ENCODE results near the gene FMNL1. TPM values are rescaled to one million over a fixed set of nuclear protein-coding genes. Genes with fewer than 3 reads are reported as not detected.

The FMNL1 gene
- total and polyA plus RNA-seq, 2 experiments from 2014 or later, result 1.4 to 4.2 TPM

GRCh38 chr17:45277216-45277849, 55.6 kb downstream of the FMNL1 start:
- Histone ChIP-seq H3F3A (ENCODE audit: insufficient read depth) (peaks cover 15% of the 10 kb centered on the region; the same call in 1 of the 2 replicates), H4K20me1 (ENCODE audit: insufficient read depth) (no peaks in the 10 kb centered on the region), H3K9ac (no peak overlapping the region), H3K9me2 (ENCODE audit: insufficient read depth) (no peaks in the 10 kb centered on the region), H3K79me2 (ENCODE audit: insufficient read depth) (no peaks in the 10 kb centered on the region), H3K4me2 (ENCODE audit: unreplicated experiment) (no peak overlapping the region), H3K27ac (no peak overlapping the region), H3K4me3 (no peak overlapping the region), H3K27me3 (replicated peaks; ENCODE audit: insufficient read depth) (no peaks in the 10 kb centered on the region), H2AFZ (no peak overlapping the region), H3K36me3 (ENCODE audit: low read depth) (peaks cover 36% of the 10 kb centered on the region), H3K9me3 (ENCODE audit: low read depth) (no peaks in the 10 kb centered on the region), H3K4me1 (ENCODE audit: insufficient read depth) (peaks cover 3% of the 10 kb centered on the region; the same call in 1 of the 2 replicates)
- DNase-seq, result peak; percentile 92
- TF ChIP-seq EZH2 (IDR thresholded peaks at IDR 0.05; ENCODE audit: insufficient read depth, poor library complexity, severe bottlenecking), result no peak
- in situ Hi-C loops (cut with MboI), result loop anchor here (10.0 kb wide), 1 partner anchor 107 kb away; no protein-coding TSS in a partner anchor
- WGBS, 2 experiments (ENCODE audit: low coverage in 1 of 2, low lambda C conversion rate in 2 of 2, missing lambda C conversion rate in 2 of 2), result 54 to 57% methylated on average over 16 of the region's 16 CpGs

- in situ Hi-C loops (cut with MboI), result loop anchor here (10.0 kb wide), 1 partner anchor 107 kb away; no protein-coding TSS in a partner anchor
- no peaks in the 10 kb centered on the region for H4K20me1 ChIP-seq (ENCODE audit: insufficient read depth)
- no peaks in the 10 kb centered on the region for H3K27me3 ChIP-seq (replicated peaks; ENCODE audit: insufficient read depth)
- peaks cover 3% of the 10 kb centered on the region; the same call in 1 of the 2 replicates for H3K4me1 ChIP-seq (ENCODE audit: insufficient read depth)
- WGBS, 2 experiments (ENCODE audit: low coverage in 1 of 2, low lambda C conversion rate in 2 of 2, missing lambda C conversion rate in 2 of 2), result 52 to 57% methylated on average over 7 of the region's 7 CpGs
- TF ChIP-seq EZH2 (IDR thresholded peaks at IDR 0.05; ENCODE audit: insufficient read depth, poor library complexity, severe bottlenecking) (no peak), EZH2phosphoT487 (IDR thresholded peaks at IDR 0.05; ENCODE audit: insufficient read depth, low read depth) (no peak)
- H3K9me2 ChIP-seq (ENCODE audit: insufficient read depth), result no peaks in the 10 kb centered on the region
- no peak overlapping the region for H2AFZ ChIP-seq
- H3K9me3 ChIP-seq (ENCODE audit: low read depth), result no peaks in the 10 kb centered on the region
- no peak overlapping the region for H3K4me2 ChIP-seq (ENCODE audit: unreplicated experiment)
- no peak overlapping the region for H3K27ac ChIP-seq
- no peak overlapping the region for H3K4me3 ChIP-seq
- no peaks in the 10 kb centered on the region for H3K79me2 ChIP-seq (ENCODE audit: insufficient read depth)
- DNase-seq, result peak; percentile 43
- H3K36me3 ChIP-seq (ENCODE audit: low read depth), result peaks cover 34% of the 10 kb centered on the region
- no peak overlapping the region for H3K9ac ChIP-seq
- peaks cover 15% of the 10 kb centered on the region; the same call in 1 of the 2 replicates for H3F3A ChIP-seq (ENCODE audit: insufficient read depth)
These were observed 56.3 kb downstream of the FMNL1 start for GRCh38 chr17:45277992-45278391.

- H3K36me3 ChIP-seq (ENCODE audit: low read depth), result peaks cover 41% of the 10 kb centered on the region; the same call in 1 of the 2 replicates
- TF ChIP-seq EZH2phosphoT487 (IDR thresholded peaks at IDR 0.05; ENCODE audit: insufficient read depth, low read depth) (no peak), EZH2 (IDR thresholded peaks at IDR 0.05; ENCODE audit: insufficient read depth, poor library complexity, severe bottlenecking) (no peak)
- no peaks in the 10 kb centered on the region for H3K9me2 ChIP-seq (ENCODE audit: insufficient read depth)
- 29 to 43% methylated on average over 3 of the region's 3 CpGs for WGBS, 2 experiments (ENCODE audit: low coverage in 1 of 2, low lambda C conversion rate in 2 of 2, missing lambda C conversion rate in 2 of 2)
- no peak overlapping the region for H3K27ac ChIP-seq
- H3K9me3 ChIP-seq (ENCODE audit: low read depth), result no peaks in the 10 kb centered on the region
- H2AFZ ChIP-seq, result no peak overlapping the region
- peaks cover 3% of the 10 kb centered on the region; the same call in 1 of the 2 replicates for H3K4me1 ChIP-seq (ENCODE audit: insufficient read depth)
- H3K4me2 ChIP-seq (ENCODE audit: unreplicated experiment), result no peak overlapping the region
- no peak overlapping the region for H3K4me3 ChIP-seq
- no peak overlapping the region for H3K9ac ChIP-seq
- peaks cover 15% of the 10 kb centered on the region; the same call in 1 of the 2 replicates for H3F3A ChIP-seq (ENCODE audit: insufficient read depth)
- DNase-seq, result no peak
- no peaks in the 10 kb centered on the region for H4K20me1 ChIP-seq (ENCODE audit: insufficient read depth)
- H3K79me2 ChIP-seq (ENCODE audit: insufficient read depth), result no peaks in the 10 kb centered on the region
- in situ Hi-C loops (cut with MboI), result loop anchor here (10.0 kb wide), 1 partner anchor 105 kb away; no protein-coding TSS in a partner anchor
- H3K27me3 ChIP-seq (replicated peaks; ENCODE audit: insufficient read depth), result no peaks in the 10 kb centered on the region
These were observed 58.2 kb downstream of the FMNL1 start for GRCh38 chr17:45279898-45280297.

- Histone ChIP-seq H3K4me3 (no peak overlapping the region), H3K36me3 (ENCODE audit: low read depth) (peaks cover 57% of the 10 kb centered on the region; the same call in 1 of the 2 replicates), H3K9me3 (ENCODE audit: low read depth) (no peaks in the 10 kb centered on the region), H2AFZ (no peak overlapping the region), H3K27me3 (replicated peaks; ENCODE audit: insufficient read depth) (no peaks in the 10 kb centered on the region), H3K9me2 (ENCODE audit: insufficient read depth) (no peaks in the 10 kb centered on the region), H3F3A (ENCODE audit: insufficient read depth) (peaks cover 14% of the 10 kb centered on the region; the same call in 1 of the 2 replicates), H3K4me1 (ENCODE audit: insufficient read depth) (no peaks in the 10 kb centered on the region), H3K9ac (no peak overlapping the region), H3K79me2 (ENCODE audit: insufficient read depth) (no peaks in the 10 kb centered on the region), H4K20me1 (ENCODE audit: insufficient read depth) (no peaks in the 10 kb centered on the region), H3K27ac (no peak overlapping the region), H3K4me2 (ENCODE audit: unreplicated experiment) (no peak overlapping the region)
- in situ Hi-C loops (cut with MboI), result no loop called here
- DNase-seq, result peak; percentile 49
- TF ChIP-seq EZH2phosphoT487 (IDR thresholded peaks at IDR 0.05; ENCODE audit: insufficient read depth, low read depth), result no peak
- TF ChIP-seq EZH2 (IDR thresholded peaks at IDR 0.05; ENCODE audit: insufficient read depth, poor library complexity, severe bottlenecking), result no peak
- WGBS, 2 experiments (ENCODE audit: low coverage in 1 of 2, low lambda C conversion rate in 2 of 2, missing lambda C conversion rate in 2 of 2), result 72% methylated on average over 21 of the region's 21 CpGs
These were observed 61.3 kb downstream of the FMNL1 start for GRCh38 chr17:45282683-45283644.
